ENCODE measurements around the gene NOS1AP.
A peak's percentile ranks its signal among the peaks of the same experiment; 100 is the strongest.

NOS1AP gene

DNA sequence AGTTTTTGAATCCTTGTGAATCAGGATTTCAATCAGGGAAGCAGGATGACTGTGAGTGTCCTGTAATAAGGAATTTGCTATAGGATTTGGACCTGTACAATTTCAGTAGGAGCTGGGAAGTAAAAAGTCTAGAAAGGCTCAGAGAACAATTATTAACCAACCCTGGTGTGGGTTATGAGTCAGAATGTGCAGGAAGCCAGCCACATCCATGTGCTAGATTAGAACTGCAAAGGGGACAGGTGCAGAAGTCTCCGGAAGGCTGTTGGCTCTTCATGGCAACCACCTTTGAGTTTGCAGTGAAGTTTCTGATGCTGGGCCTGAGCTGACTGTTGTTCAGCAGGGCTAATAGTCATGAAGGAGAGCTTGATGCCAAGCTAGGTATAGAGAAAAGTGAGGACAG is 236.5 kb downstream of the NOS1AP start:
- Histone ChIP-seq H3K27me3 (no peaks in the 10 kb centered on the region), H3K4me1 (ENCODE audit: control insufficient read depth in 1 of 2, insufficient read depth in 1 of 2, low read depth in 1 of 2, low read length in 1 of 2) (peaks cover 8 to 10% of the 10 kb centered on the region in 2 experiments), H3K36me3 (no peaks in the 10 kb centered on the region), H3K4me3 (ENCODE audit: low read depth in 1 of 2, low read length in 1 of 2) (no peak overlapping the region), H3K27ac (no peak overlapping the region), H3K9me3 (no peaks in the 10 kb centered on the region)
- TF ChIP-seq, protein P1, sequence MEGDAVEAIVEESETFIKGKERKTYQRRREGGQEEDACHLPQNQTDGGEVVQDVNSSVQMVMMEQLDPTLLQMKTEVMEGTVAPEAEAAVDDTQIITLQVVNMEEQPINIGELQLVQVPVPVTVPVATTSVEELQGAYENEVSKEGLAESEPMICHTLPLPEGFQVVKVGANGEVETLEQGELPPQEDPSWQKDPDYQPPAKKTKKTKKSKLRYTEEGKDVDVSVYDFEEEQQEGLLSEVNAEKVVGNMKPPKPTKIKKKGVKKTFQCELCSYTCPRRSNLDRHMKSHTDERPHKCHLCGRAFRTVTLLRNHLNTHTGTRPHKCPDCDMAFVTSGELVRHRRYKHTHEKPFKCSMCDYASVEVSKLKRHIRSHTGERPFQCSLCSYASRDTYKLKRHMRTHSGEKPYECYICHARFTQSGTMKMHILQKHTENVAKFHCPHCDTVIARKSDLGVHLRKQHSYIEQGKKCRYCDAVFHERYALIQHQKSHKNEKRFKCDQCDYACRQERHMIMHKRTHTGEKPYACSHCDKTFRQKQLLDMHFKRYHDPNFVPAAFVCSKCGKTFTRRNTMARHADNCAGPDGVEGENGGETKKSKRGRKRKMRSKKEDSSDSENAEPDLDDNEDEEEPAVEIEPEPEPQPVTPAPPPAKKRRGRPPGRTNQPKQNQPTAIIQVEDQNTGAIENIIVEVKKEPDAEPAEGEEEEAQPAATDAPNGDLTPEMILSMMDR (IDR thresholded peaks at IDR 0.05): no peak

DNA sequence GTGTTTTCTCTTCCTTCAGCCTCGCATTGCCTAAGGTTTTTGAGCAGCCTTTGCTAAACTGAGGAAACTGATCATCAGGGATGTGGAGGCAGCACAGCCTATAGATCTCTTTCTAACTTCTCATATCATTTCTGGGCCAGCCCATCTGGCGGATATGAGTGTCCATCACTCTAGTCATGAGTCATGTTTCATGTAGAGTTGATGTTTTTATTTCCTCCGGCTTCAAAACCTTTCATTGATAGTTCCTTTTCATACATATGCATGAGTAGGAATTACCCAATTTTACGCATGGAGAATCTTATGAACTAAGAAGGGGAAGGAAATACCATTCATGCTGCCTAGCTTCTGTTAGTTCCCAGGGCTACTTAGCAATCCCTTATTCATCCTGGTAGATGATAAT is 240.8 kb downstream of the NOS1AP start:
- no peaks in the 10 kb centered on the region for H3K9me3 ChIP-seq
- TF ChIP-seq, protein P1 (IDR thresholded peaks at IDR 0.05): no peak
- no peaks in the 10 kb centered on the region for H3K36me3 ChIP-seq
- H3K4me3 ChIP-seq (ENCODE audit: low read depth in 1 of 2, low read length in 1 of 2): no peak overlapping the region
- peaks cover 16 to 19% of the 10 kb centered on the region in 2 experiments for H3K4me1 ChIP-seq (ENCODE audit: control insufficient read depth in 1 of 2, insufficient read depth in 1 of 2, low read depth in 1 of 2, low read length in 1 of 2)
- H3K27me3 ChIP-seq: no peaks in the 10 kb centered on the region
- H3K27ac ChIP-seq: no peak overlapping the region

DNA sequence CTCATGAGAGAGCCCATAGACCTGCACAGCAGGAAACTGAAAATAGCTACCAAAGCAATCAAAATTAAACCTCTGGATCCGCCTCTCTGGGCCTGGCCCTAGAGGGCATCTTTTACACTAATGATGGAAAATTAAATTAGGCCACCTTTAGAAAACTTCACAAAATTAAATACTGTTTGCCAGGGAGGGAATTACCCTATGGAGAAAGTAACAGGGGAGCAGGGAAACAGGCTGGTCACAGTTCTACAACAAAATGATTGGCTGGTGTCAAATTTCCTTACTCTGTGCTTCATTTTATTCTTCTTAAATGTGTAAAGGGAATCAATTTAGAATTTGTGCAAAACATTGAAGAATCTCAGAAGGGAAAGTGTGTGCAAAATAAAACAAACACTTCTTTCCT is 244.7 kb downstream of the NOS1AP start:
- Histone ChIP-seq H3K27me3 (no peaks in the 10 kb centered on the region), H3K4me1 (ENCODE audit: control insufficient read depth in 1 of 2, insufficient read depth in 1 of 2, low read depth in 1 of 2, low read length in 1 of 2) (peaks cover 45 to 49% of the 10 kb centered on the region in 2 experiments), H3K4me3 (ENCODE audit: low read depth in 1 of 2, low read length in 1 of 2) (no peak overlapping the region), H3K27ac (no peak overlapping the region), H3K9me3 (no peaks in the 10 kb centered on the region), H3K36me3 (no peaks in the 10 kb centered on the region)
- TF ChIP-seq, protein P1 (IDR thresholded peaks at IDR 0.05): no peak

- H3K4me3 ChIP-seq (ENCODE audit: low read depth in 1 of 2, low read length in 1 of 2): no peak overlapping the region
- peak overlapping the region; percentile 4 for H3K27ac ChIP-seq
- no peaks in the 10 kb centered on the region for H3K9me3 ChIP-seq
- H3K27me3 ChIP-seq: no peaks in the 10 kb centered on the region
- TF ChIP-seq, protein P1 (IDR thresholded peaks at IDR 0.05): no peak
- no peaks in the 10 kb centered on the region for H3K36me3 ChIP-seq
- H3K4me1 ChIP-seq (ENCODE audit: control insufficient read depth in 1 of 2, insufficient read depth in 1 of 2, low read depth in 1 of 2, low read length in 1 of 2): peaks cover 40 to 42% of the 10 kb centered on the region in 2 experiments
Observed at GRCh38 chr1:162315673-162316072, 246.2 kb downstream of the NOS1AP start.

DNA sequence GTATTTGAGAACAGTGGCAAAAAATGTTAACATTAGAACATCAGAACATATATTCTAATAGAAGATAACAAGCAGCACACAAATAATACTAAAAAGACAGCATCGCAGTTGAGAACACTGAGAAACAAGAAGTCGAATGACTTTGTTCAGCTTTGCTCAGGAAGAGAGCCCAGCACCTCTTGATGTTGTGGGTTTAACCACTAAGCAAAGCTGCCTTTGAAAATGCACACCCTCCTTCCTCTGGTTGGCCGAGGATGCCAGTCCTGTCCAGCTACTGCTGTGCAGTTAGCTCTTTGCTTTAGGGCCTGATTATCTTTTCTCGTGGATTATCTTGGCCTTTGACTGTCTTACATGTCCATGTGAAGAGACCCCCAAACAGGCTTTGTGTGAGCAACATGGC is 246.7 kb downstream of the NOS1AP start:
- Histone ChIP-seq H3K9me3 (no peaks in the 10 kb centered on the region), H3K36me3 (no peaks in the 10 kb centered on the region), H3K4me1 (ENCODE audit: control insufficient read depth in 1 of 2, insufficient read depth in 1 of 2, low read depth in 1 of 2, low read length in 1 of 2) (peaks cover 35 to 37% of the 10 kb centered on the region in 2 experiments), H3K27me3 (no peaks in the 10 kb centered on the region), H3K27ac (no peak overlapping the region), H3K4me3 (ENCODE audit: low read depth in 1 of 2, low read length in 1 of 2) (no peak overlapping the region)
- TF ChIP-seq, protein P1 (IDR thresholded peaks at IDR 0.05): no peak

GRCh38 chr1:162317621-162318020 is 248.1 kb downstream of the NOS1AP start:
- H3K27me3 ChIP-seq: no peaks in the 10 kb centered on the region
- peaks cover 36 to 38% of the 10 kb centered on the region in 2 experiments for H3K4me1 ChIP-seq (ENCODE audit: control insufficient read depth in 1 of 2, insufficient read depth in 1 of 2, low read depth in 1 of 2, low read length in 1 of 2)
- H3K27ac ChIP-seq: peak overlapping the region; percentile 53
- H3K36me3 ChIP-seq: no peaks in the 10 kb centered on the region
- TF ChIP-seq, protein P1 (IDR thresholded peaks at IDR 0.05): no peak
- no peak overlapping the region for H3K4me3 ChIP-seq (ENCODE audit: low read depth in 1 of 2, low read length in 1 of 2)
- no peaks in the 10 kb centered on the region for H3K9me3 ChIP-seq
